NAMALWA (cell line): ENCODE data around the gene SUV39H2.
"Not testable (repeated sequence)": the region's sequence is repeated elsewhere in the genome, so short reads cannot be mapped to it uniquely, and the experiment has no call there.

ENCODE experiments used
- DNase-seq: peaks from one replicate; pipeline ENCODE4 v3.0.0-alpha.2; 2015; ENCODE audit warnings: low spot score

Gene SUV39H2

DNA sequence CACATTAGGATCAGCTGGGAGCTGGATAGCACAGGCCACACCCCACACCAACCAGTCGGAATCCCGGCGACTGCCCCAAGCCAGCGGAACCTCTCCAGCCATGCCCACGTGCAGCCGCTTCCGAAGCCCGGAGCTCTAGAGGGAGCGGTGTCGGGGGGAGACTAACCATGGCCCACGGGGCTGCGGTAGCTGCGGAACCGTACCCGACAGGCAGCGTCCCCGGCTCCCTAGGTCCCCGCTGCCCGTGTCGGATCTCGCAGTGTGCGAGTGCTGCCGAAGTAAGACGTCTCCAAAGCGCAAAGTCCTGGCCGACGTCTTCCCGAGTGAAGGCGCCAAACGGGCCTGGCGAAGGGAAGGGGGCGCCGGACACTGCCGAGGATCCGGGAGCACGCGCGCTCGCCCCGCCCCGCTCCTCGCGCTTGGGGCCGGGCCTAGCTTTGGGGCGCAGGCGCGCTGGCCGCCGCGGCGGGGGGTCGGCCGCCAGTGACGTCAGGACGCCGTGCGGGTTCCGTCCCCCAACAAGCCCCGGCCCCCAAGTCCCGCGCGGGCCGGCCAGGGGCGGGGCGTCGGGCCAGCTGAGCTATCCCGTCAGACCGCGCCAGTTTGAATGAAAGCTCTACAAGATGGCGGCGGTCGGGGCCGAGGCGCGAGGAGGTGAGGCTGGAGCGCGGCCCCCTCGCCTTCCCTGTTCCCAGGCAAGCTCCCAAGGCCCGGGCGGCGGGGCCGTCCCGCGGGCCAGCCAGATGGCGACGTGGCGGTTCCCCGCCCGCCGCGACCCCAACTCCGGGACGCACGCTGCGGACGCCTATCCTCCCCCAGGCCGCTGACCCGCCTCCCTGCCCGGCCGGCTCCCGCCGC, at the start of gene SUV39H2:
Gene SUV39H2, plus strand, starts transcription at position 601 of the 858 bp plus-strand sequence. Its CDS starts 23 bp downstream, at position 624.
- DNase-seq, result peak; percentile 96

GRCh38 chr10:14833106-14833505, 45.6 kb upstream of the SUV39H2 start:
- no peak for DNase-seq

GRCh38 chr10:14836208-14836607, 42.5 kb upstream of the SUV39H2 start:
- DNase-seq, result no peak

DNA sequence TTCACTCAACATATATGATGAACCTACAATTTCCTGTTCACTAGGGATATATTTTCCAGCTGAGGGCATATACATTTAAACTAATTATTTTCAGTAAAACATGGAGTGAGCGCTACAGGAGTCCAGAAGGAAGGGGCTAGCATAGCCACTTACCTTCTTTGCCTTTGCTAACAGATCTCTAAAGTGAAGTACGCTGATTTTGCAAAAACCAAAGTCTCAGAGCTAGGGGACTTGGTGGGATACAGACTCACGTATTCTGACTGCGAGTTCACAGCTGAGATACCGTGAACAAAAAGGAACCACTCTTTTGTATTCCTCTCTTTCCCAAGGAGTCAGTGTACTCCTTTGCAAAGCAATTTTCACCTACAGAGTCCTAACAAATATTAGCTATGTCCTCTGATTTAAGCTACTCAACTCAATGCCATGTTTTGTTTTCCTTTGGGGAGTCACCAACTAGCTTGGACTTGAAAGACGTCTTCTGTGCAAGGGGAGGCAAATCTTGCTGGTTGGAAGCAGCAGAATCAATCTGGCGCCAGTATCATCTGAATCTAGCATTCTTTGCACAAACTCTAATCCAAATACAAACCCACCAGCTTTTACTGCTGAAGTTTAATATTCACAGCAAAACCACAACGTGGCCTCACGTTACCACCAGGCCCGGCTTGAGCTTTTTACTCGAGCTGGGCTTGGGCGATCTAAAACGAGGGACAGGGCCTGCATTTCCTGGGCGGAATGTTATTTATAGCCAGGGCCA, 41.5 kb upstream of the SUV39H2 start:
- no peak for DNase-seq

GRCh38 chr10:14837757-14838581, 40.7 kb upstream of the SUV39H2 start, which contains the start of the genes CDNF, HSPA14 and MSANTD7:
Gene CDNF, minus strand, starts transcription at chr10:14838037. Its CDS starts 91 bp downstream, at chr10:14837946.
Gene HSPA14, plus strand, starts transcription at chr10:14838306. Its CDS starts 97 bp downstream, at chr10:14838403.
Gene MSANTD7, plus strand, starts transcription at chr10:14838306. Its CDS starts 3,979 bp downstream, at chr10:14842285.
- peak; percentile 100 for DNase-seq

DNA sequence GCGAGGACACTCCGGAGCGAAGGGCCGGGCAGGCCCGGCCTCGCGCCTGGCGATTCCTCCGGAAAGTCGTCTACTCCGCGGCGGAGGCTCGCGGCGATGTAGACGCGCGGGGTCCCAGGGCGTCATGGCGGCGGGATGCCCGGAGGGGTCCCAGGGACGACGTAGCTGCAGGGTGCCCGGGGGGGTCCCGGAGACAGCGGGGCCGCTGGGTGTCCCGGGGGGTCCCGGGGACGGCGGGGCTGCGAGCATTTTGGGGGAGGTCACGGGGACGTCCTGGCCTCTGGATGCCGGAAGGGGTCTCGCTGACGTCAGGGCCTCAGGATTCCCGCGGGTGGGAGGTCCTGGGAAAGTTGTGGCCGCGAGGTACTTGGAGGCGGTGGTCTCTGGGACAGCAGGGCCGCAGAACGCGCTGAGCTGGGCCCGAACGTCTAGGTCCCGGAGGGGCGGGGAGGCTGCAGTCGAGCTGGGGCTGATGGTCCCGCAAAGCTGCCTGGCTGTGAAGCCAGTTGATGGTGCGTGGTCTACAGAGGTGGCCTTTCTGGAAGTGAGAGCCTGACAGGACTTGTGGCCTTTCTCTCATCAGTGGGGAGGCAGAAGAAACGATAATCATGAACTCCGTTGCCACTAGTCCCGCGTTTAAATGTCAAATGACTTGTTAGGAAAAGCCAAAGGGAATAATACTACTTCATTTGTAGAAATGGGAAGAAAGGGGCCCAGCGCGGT, 39.9 kb upstream of the SUV39H2 start:
- DNase-seq, result peak; percentile 51

DNA sequence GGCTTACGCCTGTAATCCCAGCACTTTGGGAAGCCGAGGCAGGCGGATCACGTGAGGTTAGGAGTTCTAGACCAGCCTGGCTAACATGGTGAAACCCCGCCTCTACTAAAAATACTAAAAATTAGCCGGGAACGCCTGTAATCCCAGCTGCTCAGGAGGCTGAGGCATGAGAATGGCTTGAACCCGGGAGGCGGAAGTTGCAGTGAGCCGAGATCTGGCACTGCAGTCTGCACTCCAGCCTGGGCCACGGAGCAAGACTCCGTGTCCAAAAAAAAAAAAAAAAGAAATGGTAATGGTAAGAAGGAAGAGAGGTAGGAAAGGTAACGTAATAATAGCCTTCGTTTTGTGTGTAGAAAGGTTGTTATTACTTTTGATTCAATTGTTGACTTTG, 39.4 kb upstream of the SUV39H2 start:
- peak; percentile 20 for DNase-seq

- no peak for DNase-seq
Observed at GRCh38 chr10:14840178-14840577, 38.5 kb upstream of the SUV39H2 start.

DNA sequence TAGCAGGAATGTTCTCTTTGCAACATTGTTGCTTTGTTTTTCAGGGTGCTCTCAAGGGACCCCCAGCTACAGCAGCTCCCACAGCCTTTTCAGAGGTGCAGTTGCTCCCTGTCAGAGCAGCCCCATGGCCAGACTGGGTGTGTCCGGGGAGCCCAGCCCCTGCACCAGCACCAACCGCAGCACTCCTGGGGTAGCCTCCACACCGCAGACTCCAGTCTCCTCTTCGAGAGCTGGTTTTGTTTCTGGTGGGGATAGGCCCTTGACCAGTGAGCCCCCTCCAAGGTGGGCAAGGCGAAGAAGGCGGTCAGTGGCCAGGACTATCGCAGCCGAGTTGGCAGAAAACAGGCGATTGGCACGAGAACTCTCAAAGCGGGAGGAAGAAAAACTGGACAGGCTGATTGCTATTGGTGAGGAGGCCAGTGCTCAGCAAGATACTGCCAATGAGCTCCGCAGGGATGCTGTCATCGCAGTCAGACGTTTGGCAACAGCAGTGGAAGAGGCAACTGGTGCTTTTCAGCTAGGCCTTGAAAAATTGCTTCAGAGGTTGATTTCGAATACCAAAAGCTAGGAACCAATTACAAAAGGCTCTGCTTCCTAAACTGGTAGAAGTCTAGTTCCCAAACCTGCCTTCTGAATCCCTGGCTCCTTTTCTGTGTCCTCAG, 35.2 kb upstream of the SUV39H2 start:
- DNase-seq, result no peak

DNA sequence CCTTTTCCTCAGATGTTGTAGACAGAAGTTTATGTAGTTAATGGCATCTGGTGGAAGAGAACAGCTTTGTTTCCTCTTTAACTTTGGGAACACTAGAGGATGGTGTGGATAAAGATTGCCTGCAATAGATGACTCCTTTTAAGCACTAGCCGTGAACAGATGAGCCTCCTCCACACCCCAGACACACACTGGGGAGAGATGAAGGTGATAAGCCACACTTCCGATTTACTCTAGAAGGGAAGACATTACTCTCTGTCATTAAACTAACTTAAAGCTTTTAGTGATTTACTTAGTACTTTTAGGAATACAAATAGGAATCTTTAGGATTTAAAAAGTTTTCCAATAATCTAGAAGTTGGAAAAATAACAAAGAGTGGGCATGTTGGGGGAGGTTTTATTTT, 33.7 kb upstream of the SUV39H2 start:
- DNase-seq, result no peak

- DNase-seq, result no peak
Observed at GRCh38 chr10:14852236-14852635, 26.4 kb upstream of the SUV39H2 start.

DNA sequence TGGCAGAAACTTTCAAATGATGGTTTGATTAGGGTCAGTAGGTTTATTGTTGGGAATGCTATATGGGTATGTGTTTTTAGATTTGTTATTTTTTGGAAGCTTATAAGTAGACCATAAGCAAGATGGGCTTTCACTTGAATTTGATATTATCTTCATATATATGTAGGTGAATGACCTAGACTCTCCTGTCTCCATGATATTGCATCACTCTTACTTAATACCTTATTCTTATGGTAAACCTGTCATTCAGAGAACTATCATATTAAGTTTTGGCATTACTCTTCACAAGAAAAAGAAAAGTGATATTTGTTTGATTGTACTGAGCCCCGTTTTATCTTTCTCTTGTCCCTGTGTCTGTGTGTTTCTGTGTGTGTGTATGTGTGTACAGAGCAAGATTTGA, 23.2 kb upstream of the SUV39H2 start:
- DNase-seq, result no peak

DNA sequence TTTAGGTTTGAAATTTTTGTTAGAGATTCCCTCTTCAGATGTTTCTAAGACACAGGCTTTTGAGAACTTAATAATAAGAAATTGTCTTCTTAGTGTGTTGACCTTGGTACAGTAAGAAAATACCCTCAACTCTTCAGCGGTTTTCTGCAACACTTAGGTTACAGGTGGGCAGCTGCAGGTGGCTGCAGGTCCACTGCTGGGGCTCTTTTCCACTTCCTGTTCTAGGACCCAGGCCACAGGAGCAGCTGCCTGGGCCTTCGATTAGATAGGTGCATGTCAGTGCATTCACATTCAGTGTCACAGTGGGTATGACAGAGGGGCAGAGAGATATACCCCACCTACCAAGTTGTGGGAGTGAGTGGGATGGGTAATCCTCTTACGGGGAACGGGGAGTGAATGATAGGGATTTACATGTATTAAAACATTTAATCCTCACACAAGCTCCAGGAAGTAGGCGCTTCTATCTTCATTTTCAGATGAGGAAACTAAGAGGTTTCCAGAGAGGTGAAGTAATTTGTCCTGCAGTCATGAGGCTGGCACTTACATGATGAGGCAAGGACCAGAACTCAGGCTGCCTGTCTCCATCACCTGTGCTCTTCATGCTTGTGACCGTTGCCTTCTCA, 20.2 kb upstream of the SUV39H2 start:
- DNase-seq, result no peak

GRCh38 chr10:14859043-14859442, 19.6 kb upstream of the SUV39H2 start:
- DNase-seq, result no peak

DNA sequence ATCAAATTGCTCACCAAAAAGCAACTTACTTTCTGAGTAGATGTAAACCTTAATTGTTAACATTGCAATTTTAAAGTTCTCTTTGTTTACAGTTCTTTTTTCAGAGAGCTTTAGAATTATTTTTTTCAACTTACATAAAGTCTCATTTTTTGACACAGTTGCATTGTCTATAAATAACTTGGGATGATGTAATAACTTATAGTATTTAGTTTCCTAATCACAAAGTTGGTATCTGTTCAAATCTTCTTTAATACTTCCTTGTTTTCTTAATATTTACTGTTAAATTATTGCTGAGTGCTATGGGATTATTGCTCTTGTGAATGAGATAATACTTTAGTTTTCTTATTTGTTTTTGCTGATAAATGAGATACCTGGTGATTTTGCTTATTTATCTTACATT, 18.9 kb upstream of the SUV39H2 start:
- DNase-seq, result no peak

- DNase-seq, result no peak
Observed at GRCh38 chr10:14860791-14861190, 17.9 kb upstream of the SUV39H2 start.

- not testable (repeated sequence) for DNase-seq
Observed at GRCh38 chr10:14864466-14864865, 14.2 kb upstream of the SUV39H2 start.

DNA sequence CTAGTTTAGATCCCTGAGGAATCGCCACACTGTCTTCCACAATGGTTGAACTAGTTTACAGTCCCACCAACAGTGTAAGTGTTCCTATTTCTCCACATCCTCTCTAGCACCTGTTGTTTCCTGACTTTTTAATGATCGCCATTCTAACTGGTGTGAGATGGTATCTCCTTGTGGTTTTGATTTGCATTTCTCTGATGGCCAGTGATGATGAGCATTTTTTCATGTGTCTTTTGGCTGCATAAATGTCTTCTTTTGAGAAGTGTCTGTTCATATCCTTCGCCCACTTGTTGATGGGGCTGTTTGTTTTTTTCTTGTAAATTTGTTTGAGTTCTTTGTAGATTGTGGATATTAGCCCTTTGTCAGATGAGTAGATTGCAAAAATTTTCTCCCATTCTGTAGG, 13.8 kb upstream of the SUV39H2 start:
- not testable (repeated sequence) for DNase-seq

DNA sequence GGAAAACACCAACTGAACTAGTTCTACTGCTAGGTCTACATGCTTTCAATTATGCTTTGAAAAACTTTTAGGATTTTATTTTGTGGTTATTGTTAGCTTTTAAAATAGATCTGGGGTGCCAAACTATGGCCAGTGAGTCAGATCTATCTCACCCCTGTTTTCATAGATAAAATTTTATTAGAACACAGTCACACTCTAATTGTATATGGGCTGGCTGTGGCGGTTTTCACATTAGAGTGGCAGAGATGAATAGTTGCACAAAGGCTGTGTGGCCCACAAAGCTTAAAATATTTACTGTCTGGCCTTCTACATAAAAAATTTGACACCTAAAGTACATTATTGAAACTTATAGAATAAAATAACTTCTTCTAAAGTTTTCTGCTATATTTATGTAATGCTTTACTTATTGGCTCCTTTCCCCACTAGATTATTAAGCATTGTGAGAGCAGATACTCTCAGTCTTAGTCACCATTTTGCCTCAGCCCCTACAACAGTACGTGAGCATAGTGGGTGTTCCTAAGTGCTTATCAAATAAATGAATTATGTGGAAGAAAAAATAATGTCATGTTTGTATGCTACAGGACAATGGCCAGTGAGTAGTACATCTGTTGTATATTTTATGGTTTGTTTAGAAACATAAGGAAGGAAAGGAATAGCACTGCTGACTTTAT, 5.4 kb upstream of the SUV39H2 start:
- no peak for DNase-seq

GRCh38 chr10:14875941-14876340, 2.7 kb upstream of the SUV39H2 start:
- DNase-seq, result no peak
